Measurements from ENCODE around the gene RBMS1.

Gene RBMS1

GRCh38 chr2:160338901-160339685, 154.5 kb downstream of the RBMS1 start:
- in situ Hi-C loops (cut with MboI; ENCODE audit: low pct_unique_long_range_greater_than_20kb, low sequenced_read_pairs, unreplicated experiment): no loop called here
- TF ChIP-seq CTCF (IDR thresholded peaks at IDR 0.05; ENCODE audit: extremely low read depth, insufficient read depth, missing control alignments): no peak
- no peak for DNase-seq (ENCODE audit: low spot score)

GRCh38 chr2:160337728-160338127, 155.9 kb downstream of the RBMS1 start:
- no peak for DNase-seq (ENCODE audit: low spot score)
- no peak for TF ChIP-seq CTCF (IDR thresholded peaks at IDR 0.05; ENCODE audit: extremely low read depth, insufficient read depth, missing control alignments)
- in situ Hi-C loops (cut with MboI; ENCODE audit: low pct_unique_long_range_greater_than_20kb, low sequenced_read_pairs, unreplicated experiment): no loop called here

- in situ Hi-C loops (cut with MboI; ENCODE audit: low pct_unique_long_range_greater_than_20kb, low sequenced_read_pairs, unreplicated experiment): no loop called here
- no peak for TF ChIP-seq CTCF (IDR thresholded peaks at IDR 0.05; ENCODE audit: extremely low read depth, insufficient read depth, missing control alignments)
- DNase-seq (ENCODE audit: low spot score): no peak
Measured at GRCh38 chr2:160336635-160337034, 157.0 kb downstream of the RBMS1 start.

GRCh38 chr2:160336105-160336504, 157.5 kb downstream of the RBMS1 start:
- no peak for TF ChIP-seq CTCF (IDR thresholded peaks at IDR 0.05; ENCODE audit: extremely low read depth, insufficient read depth, missing control alignments)
- DNase-seq (ENCODE audit: low spot score): no peak
- in situ Hi-C loops (cut with MboI; ENCODE audit: low pct_unique_long_range_greater_than_20kb, low sequenced_read_pairs, unreplicated experiment): no loop called here

- TF ChIP-seq CTCF (IDR thresholded peaks at IDR 0.05; ENCODE audit: extremely low read depth, insufficient read depth, missing control alignments): no peak
- no peak for DNase-seq (ENCODE audit: low spot score)
- in situ Hi-C loops (cut with MboI; ENCODE audit: low pct_unique_long_range_greater_than_20kb, low sequenced_read_pairs, unreplicated experiment): no loop called here
Measured at GRCh38 chr2:160335441-160335840, 158.2 kb downstream of the RBMS1 start.

GRCh38 chr2:160334028-160334741, 159.4 kb downstream of the RBMS1 start:
- in situ Hi-C loops (cut with MboI; ENCODE audit: low pct_unique_long_range_greater_than_20kb, low sequenced_read_pairs, unreplicated experiment): no loop called here
- no peak for DNase-seq (ENCODE audit: low spot score)
- TF ChIP-seq CTCF (IDR thresholded peaks at IDR 0.05; ENCODE audit: extremely low read depth, insufficient read depth, missing control alignments): no peak
